ENCODE results near the gene PRPH. TPM values are rescaled to one million over a fixed set of nuclear protein-coding genes. Genes with fewer than 3 reads are reported as not detected.

The PRPH gene
- total and polyA plus RNA-seq, 2 of the 4 experiments (the other 2 are of a cell fraction): not detected

- TF ChIP-seq USF2 (IDR thresholded peaks at IDR 0.05; ENCODE audit: low read depth, low read length) (no peak), CHD1 (IDR thresholded peaks at IDR 0.05; ENCODE audit: low read depth, low read length) (no peak)
Measured at GRCh38 chr12:49336645-49337584, 42.0 kb downstream of the PRPH start, which contains the start of gene C1QL4 (continued).

- no peaks in the 10 kb centered on the region for H3K79me1 ChIP-seq (ENCODE audit: low read depth in 1 of 2, low read length in 2 of 2)
- H2AK9ac ChIP-seq (replicated peaks; ENCODE audit: low read depth, low read length, poor library complexity): no peak overlapping the region
- ChIA-PET POLR2A (ENCODE audit: unreplicated experiment) (no interaction called here), CTCF (interaction anchor here (0.7 to 0.9 kb wide), 2 partner anchors 8 to 19 kb away, joined by 3 to 5 read pairs; partner anchors contain the start of gene DNAJC22)
- H3K18ac ChIP-seq (ENCODE audit: low read depth, low read length): no peak overlapping the region
- H3K4me1 ChIP-seq (ENCODE audit: control insufficient read depth, insufficient read depth, low read length): peaks cover 5% of the 10 kb centered on the region; the same call in 1 of the 2 replicates
- no peak overlapping the region for H3K56ac ChIP-seq (ENCODE audit: extremely low read depth, insufficient read depth, low read length)
- intact Hi-C loops (cut with micrococcal nuclease) (no loop called here), dilution Hi-C loops (cut with HindIII; ENCODE audit: low sequenced_read_pairs, unreplicated experiment) (no loop called here), in situ Hi-C loops (cut with MboI; ENCODE audit: low sequenced_read_pairs) (no loop called here)
- H4K91ac ChIP-seq (ENCODE audit: insufficient read depth, low read depth, low read length): no peak overlapping the region
- ATAC-seq (ENCODE audit: low read depth): no peak
- no peak overlapping the region for H4K8ac ChIP-seq (ENCODE audit: low read depth in 2 of 2, low read length in 2 of 2)
- H3K9me3 ChIP-seq (ENCODE audit: control insufficient read depth, insufficient read depth, low read length): no peaks in the 10 kb centered on the region
- no peak overlapping the region for H2BK5ac ChIP-seq (ENCODE audit: low read depth, low read length, poor library complexity, severe bottlenecking)
- H3K4me3 ChIP-seq (ENCODE audit: insufficient read depth, low read depth, low read length): no peak overlapping the region
- TF ChIP-seq FOS (IDR thresholded peaks at IDR 0.05; ENCODE audit: low read depth, low read length) (no peak), BHLHE40 (IDR thresholded peaks at IDR 0.05; ENCODE audit: low read depth, low read length) (no peak), RAD21 (IDR thresholded peaks at IDR 0.05; ENCODE audit: low read length) (no peak), CEBPB (IDR thresholded peaks at IDR 0.05; ENCODE audit: low read depth, low read length) (no peak), MXI1 (IDR thresholded peaks at IDR 0.05; ENCODE audit: borderline replicate concordance, low read depth, low read length) (no peak), CHD1 (IDR thresholded peaks at IDR 0.05; ENCODE audit: low read depth, low read length) (no peak), ELK1 (IDR thresholded peaks at IDR 0.05; ENCODE audit: borderline replicate concordance, low read depth, low read length) (no peak)
- H3K4ac ChIP-seq (ENCODE audit: low read depth, low read length): no peak overlapping the region
- peaks cover 5% of the 10 kb centered on the region; the same call in 1 of the 2 replicates for H3K9me1 ChIP-seq (ENCODE audit: insufficient read depth, low read length)
- no peak overlapping the region for H3K9ac ChIP-seq (ENCODE audit: low read depth, low read length)
- WGBS, 2 experiments (ENCODE audit: extremely low coverage in 2 of 2, insufficient read length in 1 of 2): no CpG with 5 or more reads among the region's 6 CpGs
- no TSS peak for BruUV-seq (replicated peaks)
- no peak overlapping the region for H3K4me2 ChIP-seq (ENCODE audit: low read depth, low read length)
- no peak overlapping the region for H2BK15ac ChIP-seq (ENCODE audit: low read depth, low read length)
- H4K5ac ChIP-seq (ENCODE audit: low read depth, low read length): no peak overlapping the region
- no peaks in the 10 kb centered on the region for H3K36me3 ChIP-seq (ENCODE audit: control insufficient read depth, insufficient read depth, low read length)
- H4K20me1 ChIP-seq (ENCODE audit: insufficient read depth, low read length): 0 out of 2 replicates have a peak, but pooled peaks cover 2% of the 10 kb centered on the region
- peaks cover 88% of the 10 kb centered on the region for H3K27me3 ChIP-seq (ENCODE audit: control insufficient read depth, insufficient read depth, low read length)
- H2AFZ ChIP-seq (replicated peaks; ENCODE audit: low read length, poor library complexity): no peak overlapping the region
- H3K14ac ChIP-seq (replicated peaks; ENCODE audit: low read depth, low read length): no peak overlapping the region
- no peak overlapping the region for H2BK120ac ChIP-seq (ENCODE audit: low read depth, low read length)
- no peak for DNase-seq
- no peak overlapping the region for H3K23ac ChIP-seq (ENCODE audit: low read depth, low read length)
- no peak overlapping the region for H3K27ac ChIP-seq (ENCODE audit: insufficient read depth, low read length)
- H2BK20ac ChIP-seq (ENCODE audit: low read depth, low read length): no peak overlapping the region
- no peak overlapping the region for H2AK5ac ChIP-seq (ENCODE audit: low read depth, low read length)
Measured at GRCh38 chr12:49338830-49339463, 44.0 kb downstream of the PRPH start.
